OCI-LY1 (cell line): ENCODE data around the gene IFTAP.

ENCODE experiments used
- H2AFZ ChIP-seq: fragments of 200-600 bp; sonication (generic), shearing (Covaris generic); 2 replicates; pipeline ENCODE4 v1.6.0; 2014; ENCODE audit warnings: antibody characterized with exemption, mild to moderate bottlenecking, low read length
- H3F3A ChIP-seq: fragments of 200-600 bp; sonication (generic), shearing (Covaris generic); 2 replicates; pipeline ENCODE4 v1.6.0; 2014; ENCODE audit warnings: mild to moderate bottlenecking, antibody characterized with exemption, low read length, moderate library complexity; ENCODE audit not compliant: insufficient read depth
- H3K27ac ChIP-seq: fragments of 200-600 bp; sonication (generic); 2 replicates; pipeline ENCODE4 v1.5.1; 2014; ENCODE audit warnings: low read length, mixed run types, mild to moderate bottlenecking, low read depth; ENCODE audit not compliant: poor library complexity, severe bottlenecking
- H3K27me3 ChIP-seq: fragments of 200-600 bp; sonication (generic); 2 replicates; pipeline ENCODE4 v1.6.0; 2014; ENCODE audit warnings: antibody characterized with exemption, mild to moderate bottlenecking, low read length, moderate library complexity; ENCODE audit not compliant: insufficient read depth
- H3K36me3 ChIP-seq: fragments of 200-600 bp; sonication (generic); 2 replicates; pipeline ENCODE4 v1.6.1; 2014; ENCODE audit warnings: mild to moderate bottlenecking, antibody characterized with exemption, low read length, moderate library complexity, mixed read lengths; ENCODE audit not compliant: insufficient read depth
- H3K4me1 ChIP-seq: fragments of 200-600 bp; sonication (generic); 2 replicates; pipeline ENCODE4 v1.5.1; 2014; ENCODE audit warnings: mild to moderate bottlenecking, low read length, moderate library complexity; ENCODE audit not compliant: insufficient read depth, severe bottlenecking
- H3K4me2 ChIP-seq: fragments of 200-600 bp; sonication (generic), shearing (Covaris generic); 2 replicates; pipeline ENCODE4 v1.6.1; 2014; ENCODE audit warnings: low read length
- H3K4me3 ChIP-seq: fragments of 200-600 bp; sonication (generic); 2 replicates; pipeline ENCODE4 v1.5.1; 2014; ENCODE audit warnings: low read length, low read depth, mild to moderate bottlenecking, mixed read lengths; ENCODE audit not compliant: poor library complexity, severe bottlenecking
- H3K79me2 ChIP-seq: fragments of 200-600 bp; shearing (Covaris generic); 2 replicates; pipeline ENCODE4 v1.6.1; 2016; ENCODE audit warnings: mixed run types, low read length, mixed read lengths; ENCODE audit not compliant: insufficient read depth
- H3K9ac ChIP-seq: fragments of 200-600 bp; sonication (generic), shearing (Covaris generic); 2 replicates; pipeline ENCODE4 v1.6.1; 2014; ENCODE audit warnings: mild to moderate bottlenecking, low read length, mixed read lengths
- H3K9me2 ChIP-seq: fragments of 200-600 bp; sonication (generic), shearing (Covaris generic); 2 replicates; pipeline ENCODE4 v1.6.1; 2014; ENCODE audit warnings: low read depth, mild to moderate bottlenecking, low read length, mixed read lengths
- H3K9me3 ChIP-seq: fragments of 200-600 bp; shearing (Covaris generic); 2 replicates; pipeline ENCODE4 v1.6.1; 2014; ENCODE audit warnings: low read length, mixed read lengths
- H4K20me1 ChIP-seq: fragments of 200-600 bp; sonication (generic), shearing (Covaris generic); 2 replicates; pipeline ENCODE4 v1.6.0; 2016; ENCODE audit warnings: mild to moderate bottlenecking, low read length; ENCODE audit not compliant: insufficient read depth
- EZH2 ChIP-seq: fragments of 200-600 bp; sonication (generic), shearing (Covaris generic); IDR thresholded peaks from 2 replicates; pipeline ENCODE4 v1.8.0; 2017; ENCODE audit warnings: borderline replicate concordance, mixed run types, mild to moderate bottlenecking, antibody characterized with exemption, low read length, moderate library complexity, mixed read lengths
- TF ChIP-seq, protein P1 (sequence below): fragments of 200-600 bp; sonication (generic), shearing (Covaris generic); IDR thresholded peaks from 2 replicates; pipeline ENCODE4 v1.5.1; 2017; ENCODE audit warnings: mild to moderate bottlenecking, antibody characterized with exemption, low read length, moderate library complexity, mixed read lengths

Gene IFTAP

GRCh38 chr11:36627471-36627870 lies 33.2 kb downstream of the IFTAP start:
- no peaks in the 10 kb centered on the region for H4K20me1 ChIP-seq
- H3K4me2 ChIP-seq, result no peak overlapping the region
- H3K4me1 ChIP-seq, result peaks cover 70% of the 10 kb centered on the region
- H3K9ac ChIP-seq, result no peak overlapping the region
- H3K79me2 ChIP-seq, result no peaks in the 10 kb centered on the region
- no peaks in the 10 kb centered on the region for H3K9me2 ChIP-seq
- no peaks in the 10 kb centered on the region for H3K27me3 ChIP-seq
- no peak overlapping the region for H3K27ac ChIP-seq
- TF ChIP-seq, protein P1, sequence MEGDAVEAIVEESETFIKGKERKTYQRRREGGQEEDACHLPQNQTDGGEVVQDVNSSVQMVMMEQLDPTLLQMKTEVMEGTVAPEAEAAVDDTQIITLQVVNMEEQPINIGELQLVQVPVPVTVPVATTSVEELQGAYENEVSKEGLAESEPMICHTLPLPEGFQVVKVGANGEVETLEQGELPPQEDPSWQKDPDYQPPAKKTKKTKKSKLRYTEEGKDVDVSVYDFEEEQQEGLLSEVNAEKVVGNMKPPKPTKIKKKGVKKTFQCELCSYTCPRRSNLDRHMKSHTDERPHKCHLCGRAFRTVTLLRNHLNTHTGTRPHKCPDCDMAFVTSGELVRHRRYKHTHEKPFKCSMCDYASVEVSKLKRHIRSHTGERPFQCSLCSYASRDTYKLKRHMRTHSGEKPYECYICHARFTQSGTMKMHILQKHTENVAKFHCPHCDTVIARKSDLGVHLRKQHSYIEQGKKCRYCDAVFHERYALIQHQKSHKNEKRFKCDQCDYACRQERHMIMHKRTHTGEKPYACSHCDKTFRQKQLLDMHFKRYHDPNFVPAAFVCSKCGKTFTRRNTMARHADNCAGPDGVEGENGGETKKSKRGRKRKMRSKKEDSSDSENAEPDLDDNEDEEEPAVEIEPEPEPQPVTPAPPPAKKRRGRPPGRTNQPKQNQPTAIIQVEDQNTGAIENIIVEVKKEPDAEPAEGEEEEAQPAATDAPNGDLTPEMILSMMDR, result no peak
- TF ChIP-seq EZH2, result no peak
- H3K36me3 ChIP-seq, result no peaks in the 10 kb centered on the region
- no peaks in the 10 kb centered on the region for H3K9me3 ChIP-seq
- no peaks in the 10 kb centered on the region for H3F3A ChIP-seq
- no peak overlapping the region for H2AFZ ChIP-seq
- no peak overlapping the region for H3K4me3 ChIP-seq

GRCh38 chr11:36628141-36628540 lies 33.8 kb downstream of the IFTAP start:
- no peaks in the 10 kb centered on the region for H4K20me1 ChIP-seq
- H3K79me2 ChIP-seq, result no peaks in the 10 kb centered on the region
- H3F3A ChIP-seq, result no peaks in the 10 kb centered on the region
- H3K4me3 ChIP-seq, result no peak overlapping the region
- no peaks in the 10 kb centered on the region for H3K36me3 ChIP-seq
- H3K9me3 ChIP-seq, result no peaks in the 10 kb centered on the region
- no peaks in the 10 kb centered on the region for H3K9me2 ChIP-seq
- no peak for TF ChIP-seq EZH2
- TF ChIP-seq, protein P1, result no peak
- no peaks in the 10 kb centered on the region for H3K27me3 ChIP-seq
- no peak overlapping the region for H2AFZ ChIP-seq
- H3K4me1 ChIP-seq, result peaks cover 64% of the 10 kb centered on the region
- no peak overlapping the region for H3K4me2 ChIP-seq
- no peak overlapping the region for H3K9ac ChIP-seq
- no peak overlapping the region for H3K27ac ChIP-seq

DNA sequence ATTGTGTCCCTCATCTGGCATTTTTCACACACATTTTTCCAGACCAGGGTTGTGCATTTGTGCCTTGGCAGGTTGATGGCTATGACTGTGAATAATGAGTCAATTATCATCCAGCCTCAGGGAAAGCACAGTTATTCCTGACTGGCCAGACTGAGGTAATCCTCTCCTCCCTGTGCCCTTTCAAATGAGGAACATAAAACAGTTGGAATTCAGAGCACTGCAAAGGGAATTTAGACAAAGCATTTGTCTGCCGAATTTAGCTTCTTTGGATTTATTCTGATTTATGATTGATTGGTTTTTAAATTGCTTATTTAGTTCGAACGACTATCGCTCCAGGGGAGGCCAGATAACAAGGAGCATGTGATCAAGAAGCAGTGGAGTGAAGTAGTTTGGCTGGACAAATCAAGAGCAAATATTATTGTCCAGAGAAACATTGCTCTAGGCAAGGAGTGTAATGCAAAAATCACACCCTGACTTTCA lies 34.5 kb downstream of the IFTAP start:
- H3K27ac ChIP-seq, result no peak overlapping the region
- H4K20me1 ChIP-seq, result no peaks in the 10 kb centered on the region
- no peak overlapping the region for H3K4me3 ChIP-seq
- H3K9me3 ChIP-seq, result no peaks in the 10 kb centered on the region
- no peak overlapping the region for H3K9ac ChIP-seq
- H3F3A ChIP-seq, result no peaks in the 10 kb centered on the region
- no peaks in the 10 kb centered on the region for H3K36me3 ChIP-seq
- no peaks in the 10 kb centered on the region for H3K79me2 ChIP-seq
- no peaks in the 10 kb centered on the region for H3K9me2 ChIP-seq
- no peak for TF ChIP-seq EZH2
- TF ChIP-seq, protein P1, result no peak
- no peak overlapping the region for H3K4me2 ChIP-seq
- H2AFZ ChIP-seq, result no peak overlapping the region
- peaks cover 57% of the 10 kb centered on the region for H3K4me1 ChIP-seq
- H3K27me3 ChIP-seq, result no peaks in the 10 kb centered on the region
